OCI-LY7 (cell line): Measurements from ENCODE around the gene CTNNA1.

Source experiments
- EZH2phosphoT487 ChIP-seq: fragments of 200-600 bp; sonication (generic); IDR thresholded peaks from 2 replicates; pipeline ENCODE4 v1.6.1; 2018; ENCODE audit warnings: low read depth, borderline replicate concordance, mild to moderate bottlenecking, mixed run types, antibody characterized with exemption, low read length, moderate library complexity, mixed read lengths
- TF ChIP-seq, protein P1 (sequence below): fragments of 200-600 bp; sonication (generic); conservative IDR thresholded peaks from 2 replicates; pipeline ENCODE4 v1.5.1; 2014; ENCODE audit warnings: mild to moderate bottlenecking, antibody characterized with exemption, low read length, moderate library complexity, mixed read lengths

DNA sequence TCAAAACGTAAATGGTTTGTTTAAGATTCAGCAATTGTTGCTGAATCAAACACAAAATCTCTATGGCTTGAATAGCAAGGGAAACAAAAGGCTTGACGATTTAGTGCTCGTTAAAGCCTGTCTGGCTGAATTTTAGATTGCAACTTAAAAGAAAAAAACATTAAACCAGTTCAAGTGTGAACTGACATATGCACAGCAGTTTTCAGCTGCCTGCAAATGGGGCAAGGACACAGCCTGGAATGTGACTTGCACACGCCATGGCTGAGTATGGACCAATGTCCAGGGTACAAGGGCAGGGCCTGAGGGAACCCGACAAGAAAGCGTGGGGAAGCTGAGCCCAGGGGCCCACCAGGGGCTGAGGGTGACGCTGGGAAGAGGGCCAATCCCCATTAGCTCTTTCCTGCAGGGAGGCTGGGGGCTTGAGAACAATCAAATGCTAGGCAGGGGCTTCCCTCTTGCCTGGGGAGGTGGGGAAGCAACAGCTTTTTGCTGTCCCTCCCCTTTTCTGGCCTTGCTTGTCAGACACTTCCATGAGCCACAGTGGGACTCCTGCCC is 211.5 kb downstream of the CTNNA1 start:
- TF ChIP-seq, protein P1, sequence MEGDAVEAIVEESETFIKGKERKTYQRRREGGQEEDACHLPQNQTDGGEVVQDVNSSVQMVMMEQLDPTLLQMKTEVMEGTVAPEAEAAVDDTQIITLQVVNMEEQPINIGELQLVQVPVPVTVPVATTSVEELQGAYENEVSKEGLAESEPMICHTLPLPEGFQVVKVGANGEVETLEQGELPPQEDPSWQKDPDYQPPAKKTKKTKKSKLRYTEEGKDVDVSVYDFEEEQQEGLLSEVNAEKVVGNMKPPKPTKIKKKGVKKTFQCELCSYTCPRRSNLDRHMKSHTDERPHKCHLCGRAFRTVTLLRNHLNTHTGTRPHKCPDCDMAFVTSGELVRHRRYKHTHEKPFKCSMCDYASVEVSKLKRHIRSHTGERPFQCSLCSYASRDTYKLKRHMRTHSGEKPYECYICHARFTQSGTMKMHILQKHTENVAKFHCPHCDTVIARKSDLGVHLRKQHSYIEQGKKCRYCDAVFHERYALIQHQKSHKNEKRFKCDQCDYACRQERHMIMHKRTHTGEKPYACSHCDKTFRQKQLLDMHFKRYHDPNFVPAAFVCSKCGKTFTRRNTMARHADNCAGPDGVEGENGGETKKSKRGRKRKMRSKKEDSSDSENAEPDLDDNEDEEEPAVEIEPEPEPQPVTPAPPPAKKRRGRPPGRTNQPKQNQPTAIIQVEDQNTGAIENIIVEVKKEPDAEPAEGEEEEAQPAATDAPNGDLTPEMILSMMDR, result no peak
- TF ChIP-seq EZH2phosphoT487, result no peak
